T-cell (primary cell): ENCODE data around the gene UBE2H. TPM values are rescaled to one million over a fixed set of nuclear protein-coding genes. Genes with fewer than 3 reads are reported as not detected.
"Not testable (repeated sequence)": the region's sequence is repeated elsewhere in the genome, so short reads cannot be mapped to it uniquely, and the experiment has no call there.

Source experiments
- ATAC-seq, 4 experiments: fragments of 200-7000 bp in 3 of 4; fragments of 150-1000 bp in 1 of 4; cut with Tn5 transposase; replicated peaks in 1 of 4; 1 replicate in 3 of 4; 2 replicates in 1 of 4; pipeline ENCODE4 v1.10.0; 2021; ENCODE audit warnings: moderate library complexity in 3 of 4, mild to moderate bottlenecking in 2 of 4, moderate number of reproducible peaks in 1 of 4
- CTCF ChIA-PET, 2 donors: fragments of 300-600 bp; sonication (Branson Sonifier 250); formaldehyde crosslinking; loops; one replicate each; lab custom pipeline; 2022; ENCODE audit warnings: antibody characterized with exemption in 2 of 2; lab: Charles Lee
- POLR2A ChIA-PET, 2 donors: fragments of 300-600 bp; sonication (Branson Sonifier 250); formaldehyde crosslinking; loops; one replicate each; lab custom pipeline; 2022; ENCODE audit warnings: antibody characterized with exemption in 2 of 2; lab: Charles Lee
- DNase-seq, 35 experiments: peaks; one replicate each; pipeline versions ENCODE4 v3.0.0 to v3.0.0-alpha.2; 2013 to 2023
- H3K27ac ChIP-seq: one replicate; pipeline ENCODE4 v1.5.1; 2013; ENCODE audit warnings: low read length
- H3K27me3 ChIP-seq, 2 experiments: replicated peaks in 1 of 2; 1 replicate in 1 of 2; 2 replicates in 1 of 2; pipeline versions ENCODE4 v1.6.1 to v1.7.0; 2013; ENCODE audit warnings: low read length in 1 of 2, mixed read lengths in 1 of 2; ENCODE audit not compliant: control insufficient read depth in 2 of 2, insufficient read depth in 2 of 2; ENCODE audit errors: extremely low read depth in 1 of 2
- H3K36me3 ChIP-seq, 2 donors: 1 replicate in 1 of 2; 2 replicates in 1 of 2; pipeline versions ENCODE4 v1.6.1 to v1.7.0; 2013; ENCODE audit warnings: low read length in 1 of 2; ENCODE audit not compliant: control insufficient read depth in 2 of 2, insufficient read depth in 1 of 2; ENCODE audit errors: extremely low read depth in 1 of 2
- H3K4me1 ChIP-seq, 2 experiments: 1 replicate in 1 of 2; 2 replicates in 1 of 2; pipeline versions ENCODE4 v1.6.1 to v1.7.0; 2013; ENCODE audit warnings: low read length in 2 of 2, mixed read lengths in 1 of 2; ENCODE audit not compliant: insufficient read depth in 2 of 2, control insufficient read depth in 1 of 2; ENCODE audit errors: extremely low read depth in 1 of 2
- H3K4me3 ChIP-seq, 2 donors: 1 replicate in 1 of 2; 2 replicates in 1 of 2; pipeline versions ENCODE4 v1.5.1 to v1.7.0; 2013; ENCODE audit warnings: mild to moderate bottlenecking in 2 of 2, low read length in 1 of 2, moderate library complexity in 1 of 2; ENCODE audit not compliant: control insufficient read depth in 1 of 2; ENCODE audit errors: extremely low read depth in 1 of 2
- H3K9me3 ChIP-seq: 2 replicates; pipeline ENCODE4 v1.7.0; 2013
- H3K27ac Mint-ChIP-seq, 2 donors: one replicate each; pipeline ENCODE4 v1.8.0; 2020 to 2021; ENCODE audit warnings: mild to moderate bottlenecking in 2 of 2, mixed read lengths in 2 of 2
- H3K27me3 Mint-ChIP-seq, 2 donors: one replicate each; pipeline ENCODE4 v1.8.0; 2021 to 2022; ENCODE audit warnings: mixed read lengths in 2 of 2
- H3K36me3 Mint-ChIP-seq: one replicate; pipeline ENCODE4 v1.8.0; 2021; ENCODE audit warnings: mixed read lengths
- H3K4me1 Mint-ChIP-seq, 3 donors: one replicate each; pipeline ENCODE4 v1.8.0; 2020 to 2022; ENCODE audit warnings: mixed read lengths in 3 of 3, mild to moderate bottlenecking in 1 of 3
- H3K4me3 Mint-ChIP-seq, 3 donors: one replicate each; pipeline ENCODE4 v1.8.0; 2020 to 2022; ENCODE audit warnings: mild to moderate bottlenecking in 3 of 3, mixed read lengths in 3 of 3, moderate library complexity in 3 of 3
- H3K9me3 Mint-ChIP-seq, 3 donors: one replicate each; pipeline ENCODE4 v1.8.0; 2020 to 2022; ENCODE audit warnings: mixed read lengths in 3 of 3
- WGBS: methylation state at CpG from one replicate; pipeline ENCODE4 v1.1.5; 2013; ENCODE audit warnings: missing lambda C conversion rate; ENCODE audit not compliant: insufficient coverage; 5-methylcytosine and 5-hydroxymethylcytosine counted together
- total RNA-seq, 35 experiments: library from RNA in 6 of 35; stranded (reverse) in 6 of 35; fragments of 120-200 nt in 1 of 35; gene quantifications; one replicate each; pipeline versions ENCODE4 v1.2.1 to v1.2.4 and lab custom pipeline; 2013 to 2026

Gene UBE2H
- total RNA-seq, 5 donors from 2014 or later (not counting 1 experiment from before 2014, with no cell fraction given), result 37.5 to 63.8 (median 50.1) TPM

DNA sequence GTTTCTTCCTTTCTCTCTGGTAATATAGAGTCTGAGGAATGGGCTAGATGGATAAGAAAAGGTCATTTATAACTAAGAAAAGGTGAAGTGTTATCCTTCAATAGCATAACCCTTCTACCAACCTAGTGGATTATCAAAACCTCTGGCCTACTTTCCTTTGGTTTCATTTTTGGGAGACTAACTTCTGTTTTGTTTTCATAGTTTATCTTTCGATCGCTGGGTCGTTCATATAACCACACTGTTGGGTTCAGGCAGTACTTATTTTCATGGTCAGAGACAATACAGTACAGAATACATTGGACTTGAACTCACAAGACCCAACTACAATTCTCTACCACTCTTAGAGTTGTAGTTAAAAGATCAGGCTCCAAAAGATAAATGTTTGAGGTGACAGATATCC is 86.5 kb downstream of the UBE2H start:
- no peak for DNase-seq
- no peaks in the 10 kb centered on the region for H3K27me3 ChIP-seq
- ATAC-seq, result no peak
- H3K36me3 ChIP-seq, result peaks cover 5% of the 10 kb centered on the region in 2 donors
- no peak overlapping the region for H3K27ac ChIP-seq
- ChIA-PET POLR2A (interaction anchor here in 1 of 2 donors (0.6 kb wide), 1 partner anchor 980 kb away, joined by 5 read pairs; no protein-coding TSS in a partner anchor), CTCF (no interaction called here)
- H3K9me3 ChIP-seq, result no peaks in the 10 kb centered on the region
- Mint-ChIP-seq H3K27me3 (no peaks in the 10 kb centered on the region), H3K9me3 (no peaks in the 10 kb centered on the region), H3K4me1 (peaks cover 60 to 71% (median 63%) of the 10 kb centered on the region in 3 donors), H3K36me3 (peaks cover 24% of the 10 kb centered on the region), H3K27ac (peak overlapping the region; percentile 50 to 57), H3K4me3 (peak overlapping the region in 1 of 3 donors; percentile 2)
- WGBS, result no CpG with 5 or more reads among the region's 3 CpGs
- H3K4me3 ChIP-seq, result no peak overlapping the region
- peaks cover 0 to 6% of the 10 kb centered on the region in 2 experiments for H3K4me1 ChIP-seq

DNA sequence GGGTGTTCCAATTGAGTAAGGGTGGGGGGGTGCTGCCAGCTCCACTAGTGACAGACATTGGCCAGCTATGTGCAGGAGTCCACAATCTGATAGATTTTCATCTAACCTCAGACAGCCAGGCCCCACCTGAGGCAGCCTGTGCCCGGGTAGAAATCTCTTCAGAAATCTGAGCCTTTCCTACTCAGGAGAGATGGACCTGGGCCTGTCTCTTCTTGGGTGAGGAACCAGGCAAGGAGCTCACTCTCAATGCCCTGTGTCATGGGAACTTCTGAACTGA is 86.9 kb downstream of the UBE2H start:
- no peak overlapping the region for H3K4me3 ChIP-seq
- Mint-ChIP-seq H3K9me3 (no peaks in the 10 kb centered on the region), H3K27ac (peak overlapping the region in 1 of 2 donors; percentile 57), H3K4me1 (peaks cover 59 to 69% (median 67%) of the 10 kb centered on the region in 3 donors), H3K4me3 (no peak overlapping the region), H3K27me3 (no peaks in the 10 kb centered on the region), H3K36me3 (peaks cover 20% of the 10 kb centered on the region)
- no CpG with 5 or more reads among the region's 1 CpG for WGBS
- H3K27ac ChIP-seq, result no peak overlapping the region
- ChIA-PET POLR2A (interaction anchor here in 1 of 2 donors (0.6 kb wide), 1 partner anchor 980 kb away, joined by 5 read pairs; no protein-coding TSS in a partner anchor), CTCF (interaction anchor here in 1 of 2 donors (0.5 kb wide), 1 partner anchor 1724 kb away, joined by 5 read pairs; no protein-coding TSS in a partner anchor)
- DNase-seq, result no peak
- peaks cover 0 to 8% of the 10 kb centered on the region in 2 experiments for H3K4me1 ChIP-seq
- peaks cover 5% of the 10 kb centered on the region in 2 donors for H3K36me3 ChIP-seq
- ATAC-seq, result no peak
- H3K27me3 ChIP-seq, result no peaks in the 10 kb centered on the region
- no peaks in the 10 kb centered on the region for H3K9me3 ChIP-seq

DNA sequence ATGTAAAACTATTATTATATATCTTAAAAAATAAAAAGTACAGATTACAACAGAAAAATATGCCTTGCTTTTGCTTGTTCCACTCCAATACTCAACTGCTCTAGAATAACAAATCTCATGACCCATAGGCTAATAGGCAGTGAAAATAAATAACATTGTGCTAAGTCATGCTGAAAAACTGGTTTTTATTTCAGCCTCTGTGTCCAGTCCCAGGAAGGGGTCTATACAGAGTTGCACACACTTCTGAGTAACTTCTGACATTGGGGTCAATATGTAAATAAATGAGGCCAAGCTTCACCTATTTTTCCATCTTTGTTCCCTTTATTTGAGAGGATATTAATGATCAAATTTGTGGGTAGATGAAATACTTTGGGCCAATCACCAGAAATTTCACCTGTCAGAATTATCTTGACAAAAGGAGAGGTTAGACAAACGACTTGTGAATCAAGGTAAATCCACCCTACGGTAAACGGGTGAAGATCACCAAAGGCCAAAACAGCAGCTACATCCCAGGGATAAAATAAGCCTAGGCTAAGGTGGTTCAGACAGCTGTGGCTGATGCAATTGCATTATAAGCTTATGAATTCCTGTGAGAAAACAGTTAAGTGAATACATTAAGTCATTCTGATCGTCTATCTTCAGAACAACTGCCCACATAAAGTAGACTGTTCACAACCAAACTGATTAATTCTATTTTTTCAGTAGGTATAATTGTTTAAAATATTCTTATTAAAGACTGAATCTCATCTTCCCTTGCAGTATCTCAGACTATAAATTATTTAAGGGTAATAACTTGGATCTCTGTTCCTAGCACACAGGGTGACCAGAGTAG is 87.5 kb downstream of the UBE2H start:
- Mint-ChIP-seq H3K9me3 (no peaks in the 10 kb centered on the region), H3K27ac (no peak overlapping the region), H3K27me3 (no peaks in the 10 kb centered on the region), H3K4me3 (no peak overlapping the region), H3K36me3 (peaks cover 23% of the 10 kb centered on the region), H3K4me1 (peaks cover 64 to 72% (median 71%) of the 10 kb centered on the region in 3 donors)
- no peaks in the 10 kb centered on the region for H3K9me3 ChIP-seq
- peaks cover 3 to 10% of the 10 kb centered on the region in 2 experiments for H3K4me1 ChIP-seq
- H3K27ac ChIP-seq, result no peak overlapping the region
- ChIA-PET CTCF (interaction anchor here in 1 of 2 donors (0.5 kb wide), 1 partner anchor 1723 kb away, joined by 5 read pairs; no protein-coding TSS in a partner anchor), POLR2A (interaction anchor here in 1 of 2 donors (0.6 kb wide), 1 partner anchor 89 kb away, joined by 8 read pairs; no protein-coding TSS in a partner anchor)
- H3K36me3 ChIP-seq, result peaks cover 4 to 5% of the 10 kb centered on the region in 2 donors
- H3K4me3 ChIP-seq, result no peak overlapping the region
- WGBS, result no CpG with 5 or more reads among the region's 4 CpGs
- no peaks in the 10 kb centered on the region for H3K27me3 ChIP-seq
- DNase-seq (no peak), ATAC-seq (no peak)

DNA sequence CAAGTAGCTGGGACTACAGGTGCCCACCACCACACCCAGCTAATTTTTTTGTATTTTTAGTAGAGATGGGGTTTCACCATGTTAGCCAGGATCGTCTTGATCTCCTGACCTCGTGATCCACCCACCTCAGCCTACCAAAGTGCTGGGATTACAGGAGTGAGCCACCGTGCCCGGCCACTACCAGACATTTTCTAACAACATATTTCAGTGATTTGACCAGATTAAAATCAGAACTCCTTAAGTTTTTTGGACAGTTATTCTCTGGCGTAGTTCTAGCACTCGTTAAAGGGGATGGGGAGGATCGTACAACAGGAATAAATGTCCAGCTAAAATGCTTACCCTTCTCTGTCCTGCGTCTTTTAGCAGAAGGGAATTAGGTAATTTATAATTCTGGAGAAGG is 88.1 kb downstream of the UBE2H start:
- H3K4me1 ChIP-seq, result peaks cover 6 to 10% of the 10 kb centered on the region in 2 experiments
- H3K4me3 ChIP-seq, H3K27ac ChIP-seq, DNase-seq, ATAC-seq, H3K27ac Mint-ChIP-seq, H3K27me3 Mint-ChIP-seq, CTCF ChIA-PET, H3K36me3 ChIP-seq, H3K9me3 Mint-ChIP-seq, H3K9me3 ChIP-seq, H3K4me3 Mint-ChIP-seq, H3K27me3 ChIP-seq: not testable (repeated sequence)
- H3K36me3 Mint-ChIP-seq, result peaks cover 16% of the 10 kb centered on the region
- POLR2A ChIA-PET, result interaction anchor here in 1 of 2 donors (0.6 to 0.7 kb wide), 3 partner anchors 57 to 300 kb away, joined by 3 to 5 read pairs (median 3); no protein-coding TSS in a partner anchor
- WGBS, result no CpG with 5 or more reads among the region's 8 CpGs
- H3K4me1 Mint-ChIP-seq, result peaks cover 66 to 72% (median 71%) of the 10 kb centered on the region in 3 donors

DNA sequence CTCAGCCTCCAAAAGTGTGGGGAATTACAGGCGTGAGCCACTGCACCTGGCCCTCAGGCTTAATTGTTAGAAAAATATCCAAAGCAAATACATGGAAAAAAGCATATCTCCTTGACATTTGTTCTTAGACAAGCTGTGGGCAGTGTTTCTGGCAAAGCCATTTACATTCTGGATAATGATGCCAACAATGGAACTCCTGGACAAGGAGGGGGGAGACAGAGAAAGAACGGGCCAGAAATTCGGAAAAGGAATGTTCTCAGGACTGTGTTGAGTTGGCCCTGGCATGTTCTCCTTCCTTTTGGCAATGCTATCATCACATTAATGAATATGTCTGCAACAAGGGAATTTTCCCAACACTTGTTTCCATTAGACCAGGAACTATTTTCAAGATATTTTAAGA is 88.7 kb downstream of the UBE2H start:
- ATAC-seq, result no peak
- ChIA-PET CTCF (no interaction called here), POLR2A (interaction anchor here in 1 of 2 donors (0.6 to 0.7 kb wide), 3 partner anchors 58 to 299 kb away, joined by 3 to 5 read pairs (median 3); no protein-coding TSS in a partner anchor)
- H3K36me3 ChIP-seq, result no peaks in the 10 kb centered on the region
- H3K4me1 ChIP-seq, result peaks cover 8 to 10% of the 10 kb centered on the region in 2 experiments
- H3K27ac ChIP-seq, result no peak overlapping the region
- no peaks in the 10 kb centered on the region for H3K27me3 ChIP-seq
- no peak overlapping the region for H3K4me3 ChIP-seq
- no peak overlapping the region for H3K27ac Mint-ChIP-seq
- H3K4me1 Mint-ChIP-seq, result peaks cover 69 to 73% (median 71%) of the 10 kb centered on the region in 3 donors
- no peaks in the 10 kb centered on the region for H3K27me3 Mint-ChIP-seq
- no peaks in the 10 kb centered on the region for H3K9me3 ChIP-seq
- no CpG with 5 or more reads among the region's 3 CpGs for WGBS
- no peak for DNase-seq
- H3K4me3 Mint-ChIP-seq, result no peak overlapping the region
- no peaks in the 10 kb centered on the region for H3K9me3 Mint-ChIP-seq
- peaks cover 10% of the 10 kb centered on the region for H3K36me3 Mint-ChIP-seq

DNA sequence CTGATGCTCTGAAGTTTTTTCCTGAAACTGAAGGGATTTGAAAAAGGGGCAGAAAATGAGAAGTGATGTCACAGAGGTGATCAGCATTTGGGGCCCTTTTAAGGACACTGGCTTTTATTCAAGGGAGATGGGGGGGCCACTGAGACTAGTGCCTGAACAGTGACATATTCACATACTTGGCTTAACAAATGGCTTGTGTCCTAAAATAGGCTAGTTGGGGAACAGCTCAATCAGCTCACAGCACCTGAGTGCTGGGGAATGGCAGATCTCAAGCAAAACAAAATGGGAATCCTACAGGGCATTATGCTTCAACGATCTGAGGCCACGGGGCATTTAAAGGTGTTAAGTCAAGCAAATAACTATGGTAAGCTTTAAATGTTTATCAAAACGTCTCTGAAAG is 90.1 kb downstream of the UBE2H start:
- Mint-ChIP-seq H3K4me3 (no peak overlapping the region), H3K27ac (no peak overlapping the region), H3K36me3 (peaks cover 6% of the 10 kb centered on the region), H3K9me3 (no peaks in the 10 kb centered on the region), H3K27me3 (no peaks in the 10 kb centered on the region), H3K4me1 (peaks cover 72 to 76% (median 75%) of the 10 kb centered on the region in 3 donors)
- DNase-seq (no peak), ATAC-seq (no peak)
- Histone ChIP-seq H3K9me3 (no peaks in the 10 kb centered on the region), H3K4me1 (peaks cover 10% of the 10 kb centered on the region in 2 experiments), H3K36me3 (no peaks in the 10 kb centered on the region), H3K27ac (no peak overlapping the region), H3K27me3 (no peaks in the 10 kb centered on the region), H3K4me3 (no peak overlapping the region)
- POLR2A ChIA-PET, result no interaction called here
- CTCF ChIA-PET, result interaction anchor here in 1 of 2 donors (0.9 kb wide), 1 partner anchor 33 kb away, joined by 3 read pairs; no protein-coding TSS in a partner anchor
- WGBS, result 100% methylated on average over 1 of the region's 3 CpGs
